ENCODE data around the gene ADAM10.

ADAM10 gene

DNA sequence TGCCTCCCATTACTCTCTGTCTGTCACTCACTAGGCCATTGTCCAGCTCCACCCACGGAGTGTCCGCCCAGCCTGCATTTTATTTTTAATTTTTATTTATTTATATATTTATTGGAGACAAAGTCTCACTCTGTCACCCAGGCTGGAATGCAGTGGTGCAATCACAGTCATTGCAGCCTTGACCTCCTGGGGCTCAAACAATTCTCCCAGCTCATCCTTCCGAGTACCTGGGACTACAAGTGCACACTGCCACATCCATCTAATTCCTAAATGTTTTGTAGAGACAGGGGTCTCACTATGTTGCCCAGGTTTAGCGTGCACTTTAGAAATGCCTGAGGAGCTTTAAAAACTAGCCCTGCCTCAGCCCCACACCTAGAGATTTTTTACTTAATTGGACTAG lies 176.2 kb downstream of the ADAM10 start:
- Histone ChIP-seq H3K4me2 (ENCODE audit: low read depth, low read length, poor library complexity, severe bottlenecking) (no peak overlapping the region), H3K9me3 (ENCODE audit: insufficient read depth, low read depth, low read length) (no peaks in the 10 kb centered on the region), H3K27me3 (ENCODE audit: insufficient read depth, low read length, poor library complexity, severe bottlenecking) (no peaks in the 10 kb centered on the region), H3K4me3 (ENCODE audit: low read length, poor library complexity, severe bottlenecking) (no peak overlapping the region), H3F3A (ENCODE audit: low read depth) (no peaks in the 10 kb centered on the region), H3K4me1 (ENCODE audit: insufficient read depth, low read length, poor library complexity, severe bottlenecking) (peaks cover 16% of the 10 kb centered on the region), H2AFZ (ENCODE audit: low read length) (no peak overlapping the region), H4K20me1 (ENCODE audit: insufficient read depth, low read length, poor library complexity, severe bottlenecking) (no peaks in the 10 kb centered on the region), H3K36me3 (ENCODE audit: insufficient read depth, low read length) (no peaks in the 10 kb centered on the region), H3K9me2 (replicated peaks; ENCODE audit: low read depth, low read length) (no peaks in the 10 kb centered on the region), H3K79me2 (ENCODE audit: insufficient read depth, low read length) (no peaks in the 10 kb centered on the region), H3K9ac (ENCODE audit: low read depth, low read length, poor library complexity, severe bottlenecking) (no peak overlapping the region)
- TF ChIP-seq, protein P1, sequence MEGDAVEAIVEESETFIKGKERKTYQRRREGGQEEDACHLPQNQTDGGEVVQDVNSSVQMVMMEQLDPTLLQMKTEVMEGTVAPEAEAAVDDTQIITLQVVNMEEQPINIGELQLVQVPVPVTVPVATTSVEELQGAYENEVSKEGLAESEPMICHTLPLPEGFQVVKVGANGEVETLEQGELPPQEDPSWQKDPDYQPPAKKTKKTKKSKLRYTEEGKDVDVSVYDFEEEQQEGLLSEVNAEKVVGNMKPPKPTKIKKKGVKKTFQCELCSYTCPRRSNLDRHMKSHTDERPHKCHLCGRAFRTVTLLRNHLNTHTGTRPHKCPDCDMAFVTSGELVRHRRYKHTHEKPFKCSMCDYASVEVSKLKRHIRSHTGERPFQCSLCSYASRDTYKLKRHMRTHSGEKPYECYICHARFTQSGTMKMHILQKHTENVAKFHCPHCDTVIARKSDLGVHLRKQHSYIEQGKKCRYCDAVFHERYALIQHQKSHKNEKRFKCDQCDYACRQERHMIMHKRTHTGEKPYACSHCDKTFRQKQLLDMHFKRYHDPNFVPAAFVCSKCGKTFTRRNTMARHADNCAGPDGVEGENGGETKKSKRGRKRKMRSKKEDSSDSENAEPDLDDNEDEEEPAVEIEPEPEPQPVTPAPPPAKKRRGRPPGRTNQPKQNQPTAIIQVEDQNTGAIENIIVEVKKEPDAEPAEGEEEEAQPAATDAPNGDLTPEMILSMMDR (conservative IDR thresholded peaks at IDR 0.05; ENCODE audit: low read length) = no peak
- TF ChIP-seq EZH2phosphoT487 (IDR thresholded peaks at IDR 0.05; ENCODE audit: borderline replicate concordance) = no peak

DNA sequence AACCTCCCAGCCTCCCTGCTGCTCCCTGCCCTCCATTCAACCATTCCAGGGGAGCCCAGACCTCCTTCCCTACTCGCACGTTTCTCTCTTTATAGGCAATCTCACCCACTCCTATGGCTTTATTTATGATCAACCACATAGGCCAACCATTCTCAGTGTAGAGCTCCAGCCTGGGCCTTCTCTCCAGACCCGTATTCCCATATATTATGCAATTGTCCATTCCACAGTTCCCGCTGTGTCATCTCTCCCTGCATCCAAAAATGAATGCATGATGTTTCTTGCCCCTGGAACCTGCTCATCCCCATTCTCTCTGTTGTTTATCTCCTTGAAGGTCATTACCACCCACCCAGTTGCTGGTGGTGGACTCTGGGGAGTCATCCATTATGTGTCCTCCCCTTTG lies 177.0 kb downstream of the ADAM10 start:
- Histone ChIP-seq H3K4me2 (ENCODE audit: low read depth, low read length, poor library complexity, severe bottlenecking) (no peak overlapping the region), H3F3A (ENCODE audit: low read depth) (no peaks in the 10 kb centered on the region), H3K4me3 (ENCODE audit: low read length, poor library complexity, severe bottlenecking) (no peak overlapping the region), H3K4me1 (ENCODE audit: insufficient read depth, low read length, poor library complexity, severe bottlenecking) (peaks cover 20% of the 10 kb centered on the region), H3K79me2 (ENCODE audit: insufficient read depth, low read length) (no peaks in the 10 kb centered on the region), H2AFZ (ENCODE audit: low read length) (no peak overlapping the region), H3K36me3 (ENCODE audit: insufficient read depth, low read length) (no peaks in the 10 kb centered on the region), H3K27me3 (ENCODE audit: insufficient read depth, low read length, poor library complexity, severe bottlenecking) (no peaks in the 10 kb centered on the region), H3K9me3 (ENCODE audit: insufficient read depth, low read depth, low read length) (no peaks in the 10 kb centered on the region), H3K9ac (ENCODE audit: low read depth, low read length, poor library complexity, severe bottlenecking) (no peak overlapping the region), H4K20me1 (ENCODE audit: insufficient read depth, low read length, poor library complexity, severe bottlenecking) (no peaks in the 10 kb centered on the region), H3K9me2 (replicated peaks; ENCODE audit: low read depth, low read length) (no peaks in the 10 kb centered on the region)
- TF ChIP-seq EZH2phosphoT487 (IDR thresholded peaks at IDR 0.05; ENCODE audit: borderline replicate concordance) = no peak
- TF ChIP-seq, protein P1 (conservative IDR thresholded peaks at IDR 0.05; ENCODE audit: low read length) = no peak

DNA sequence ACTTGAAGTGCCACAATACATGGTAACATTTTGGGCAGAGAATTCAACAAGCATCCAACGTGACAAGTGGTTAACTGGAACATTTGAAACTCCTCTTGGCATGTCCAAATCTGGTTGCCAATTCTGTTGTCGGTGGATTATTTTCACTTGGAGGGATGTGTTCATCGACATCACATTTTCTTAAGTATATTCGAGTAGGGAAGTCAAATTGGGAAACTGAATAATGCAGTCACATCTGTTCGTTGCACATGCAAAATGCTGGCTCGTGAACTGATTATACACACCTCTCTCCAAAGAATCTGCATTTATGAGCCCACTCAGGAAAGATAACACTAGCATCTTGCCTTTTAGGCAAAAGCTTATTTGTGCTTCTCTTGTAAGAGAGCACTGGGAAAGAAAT lies 178.0 kb downstream of the ADAM10 start:
- no peak overlapping the region for H2AFZ ChIP-seq (ENCODE audit: low read length)
- H3K36me3 ChIP-seq (ENCODE audit: insufficient read depth, low read length) = no peaks in the 10 kb centered on the region
- H3K4me3 ChIP-seq (ENCODE audit: low read length, poor library complexity, severe bottlenecking) = no peak overlapping the region
- H3K27me3 ChIP-seq (ENCODE audit: insufficient read depth, low read length, poor library complexity, severe bottlenecking) = no peaks in the 10 kb centered on the region
- H3K4me2 ChIP-seq (ENCODE audit: low read depth, low read length, poor library complexity, severe bottlenecking) = no peak overlapping the region
- no peaks in the 10 kb centered on the region for H3F3A ChIP-seq (ENCODE audit: low read depth)
- no peaks in the 10 kb centered on the region for H3K9me3 ChIP-seq (ENCODE audit: insufficient read depth, low read depth, low read length)
- H3K9ac ChIP-seq (ENCODE audit: low read depth, low read length, poor library complexity, severe bottlenecking) = no peak overlapping the region
- no peaks in the 10 kb centered on the region for H3K79me2 ChIP-seq (ENCODE audit: insufficient read depth, low read length)
- H3K4me1 ChIP-seq (ENCODE audit: insufficient read depth, low read length, poor library complexity, severe bottlenecking) = peaks cover 20% of the 10 kb centered on the region
- H4K20me1 ChIP-seq (ENCODE audit: insufficient read depth, low read length, poor library complexity, severe bottlenecking) = no peaks in the 10 kb centered on the region
- H3K9me2 ChIP-seq (replicated peaks; ENCODE audit: low read depth, low read length) = no peaks in the 10 kb centered on the region
- TF ChIP-seq, protein P1 (conservative IDR thresholded peaks at IDR 0.05; ENCODE audit: low read length) = no peak
- no peak for TF ChIP-seq EZH2phosphoT487 (IDR thresholded peaks at IDR 0.05; ENCODE audit: borderline replicate concordance)

Measured in Loucy (cell line).